NCI-H446 treated with DMSO at 0.1 percent for 48 hours (cell line): ENCODE data around the gene PDHX.
A peak's percentile ranks its signal among the peaks of the same experiment; 100 is the strongest.
"Not testable (repeated sequence)": the region's sequence is repeated elsewhere in the genome, so short reads cannot be mapped to it uniquely, and the experiment has no call there.

ENCODE experiments used
- DNase-seq: peaks from one replicate; lab custom pipeline; 2025; lab: John Stamatoyannopoulos, UW

PDHX gene

GRCh38 chr11:35017528-35018342, 101.3 kb downstream of the PDHX start:
- no peak for DNase-seq

- DNase-seq: no peak
Observed at GRCh38 chr11:35021589-35021988, 105.2 kb downstream of the PDHX start.

- not testable (repeated sequence) for DNase-seq
Observed at GRCh38 chr11:35023940-35024339, 107.5 kb downstream of the PDHX start.

- DNase-seq: not testable (repeated sequence)
Observed at GRCh38 chr11:35028007-35028406, 111.6 kb downstream of the PDHX start.

GRCh38 chr11:35029979-35030682, 113.7 kb downstream of the PDHX start:
- no peak for DNase-seq

- DNase-seq: peak; percentile 68
Observed at GRCh38 chr11:35030716-35031213, 114.3 kb downstream of the PDHX start.

GRCh38 chr11:35031346-35031745, 114.9 kb downstream of the PDHX start:
- no peak for DNase-seq

- no peak for DNase-seq
Observed at GRCh38 chr11:35031867-35032266, 115.4 kb downstream of the PDHX start.

- no peak for DNase-seq
Observed at GRCh38 chr11:35033011-35033410, 116.6 kb downstream of the PDHX start.

- DNase-seq: no peak
Observed at GRCh38 chr11:35034401-35034800, 118.0 kb downstream of the PDHX start.

GRCh38 chr11:35035894-35036408, 119.5 kb downstream of the PDHX start:
- no peak for DNase-seq

GRCh38 chr11:35036639-35037038, 120.2 kb downstream of the PDHX start:
- no peak for DNase-seq

- no peak for DNase-seq
Observed at GRCh38 chr11:35038211-35038928, 122.0 kb downstream of the PDHX start.

GRCh38 chr11:35039076-35039475, 122.7 kb downstream of the PDHX start:
- no peak for DNase-seq

- no peak for DNase-seq
Observed at GRCh38 chr11:35040221-35040942, 124.0 kb downstream of the PDHX start.

- no peak for DNase-seq
Observed at GRCh38 chr11:35041070-35041554, 124.7 kb downstream of the PDHX start.

- no peak for DNase-seq
Observed at GRCh38 chr11:35042224-35042623, 125.8 kb downstream of the PDHX start.

- no peak for DNase-seq
Observed at GRCh38 chr11:35042913-35043312, 126.5 kb downstream of the PDHX start.

- peak; percentile 43 for DNase-seq
Observed at GRCh38 chr11:35043936-35044335, 127.5 kb downstream of the PDHX start.

- DNase-seq: no peak
Observed at GRCh38 chr11:35045236-35045820, 128.9 kb downstream of the PDHX start.
